Measurements from ENCODE around the gene IL27RA. TPM values are rescaled to one million over a fixed set of nuclear protein-coding genes. Genes with fewer than 3 reads are reported as not detected.
A peak's percentile ranks its signal among the peaks of the same experiment; 100 is the strongest.

Gene IL27RA
- total RNA-seq, 1 experiment from 2014 or later = 13.6 TPM

DNA sequence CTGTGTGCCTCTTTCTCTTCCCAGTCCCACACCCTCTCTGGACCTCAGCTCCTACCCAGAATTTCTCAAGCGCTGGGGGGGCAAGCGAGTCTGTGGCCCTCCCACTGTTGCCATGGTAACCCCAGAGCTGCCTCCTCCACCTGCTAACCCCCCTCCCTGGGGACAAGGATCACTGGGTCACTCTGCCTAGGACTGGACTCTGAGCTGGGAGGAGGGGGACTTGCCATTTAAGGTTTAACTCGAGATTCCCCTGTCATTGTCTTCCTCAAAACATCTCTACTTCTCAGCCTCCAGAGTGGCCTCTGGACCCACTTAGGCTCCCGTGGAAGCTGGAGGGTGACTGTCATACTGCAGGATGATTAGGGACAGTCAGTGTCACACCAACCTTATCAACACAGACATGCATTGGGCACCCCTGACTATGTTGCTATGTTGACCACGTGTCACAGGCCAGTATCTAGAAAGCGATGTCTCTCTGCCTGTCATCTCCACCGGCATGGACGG is 28.1 kb downstream of the IL27RA start:
- H2BK120ac ChIP-seq (ENCODE audit: low read depth, low read length, poor library complexity, severe bottlenecking) = no peak overlapping the region
- TF ChIP-seq, protein P1, sequence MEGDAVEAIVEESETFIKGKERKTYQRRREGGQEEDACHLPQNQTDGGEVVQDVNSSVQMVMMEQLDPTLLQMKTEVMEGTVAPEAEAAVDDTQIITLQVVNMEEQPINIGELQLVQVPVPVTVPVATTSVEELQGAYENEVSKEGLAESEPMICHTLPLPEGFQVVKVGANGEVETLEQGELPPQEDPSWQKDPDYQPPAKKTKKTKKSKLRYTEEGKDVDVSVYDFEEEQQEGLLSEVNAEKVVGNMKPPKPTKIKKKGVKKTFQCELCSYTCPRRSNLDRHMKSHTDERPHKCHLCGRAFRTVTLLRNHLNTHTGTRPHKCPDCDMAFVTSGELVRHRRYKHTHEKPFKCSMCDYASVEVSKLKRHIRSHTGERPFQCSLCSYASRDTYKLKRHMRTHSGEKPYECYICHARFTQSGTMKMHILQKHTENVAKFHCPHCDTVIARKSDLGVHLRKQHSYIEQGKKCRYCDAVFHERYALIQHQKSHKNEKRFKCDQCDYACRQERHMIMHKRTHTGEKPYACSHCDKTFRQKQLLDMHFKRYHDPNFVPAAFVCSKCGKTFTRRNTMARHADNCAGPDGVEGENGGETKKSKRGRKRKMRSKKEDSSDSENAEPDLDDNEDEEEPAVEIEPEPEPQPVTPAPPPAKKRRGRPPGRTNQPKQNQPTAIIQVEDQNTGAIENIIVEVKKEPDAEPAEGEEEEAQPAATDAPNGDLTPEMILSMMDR (conservative IDR thresholded peaks at IDR 0.05) = no peak
- H2BK5ac ChIP-seq (ENCODE audit: insufficient read length, low read length) = no peak overlapping the region
- H3K27ac ChIP-seq (ENCODE audit: insufficient read length, low read depth, low read length) = no peak overlapping the region
- H4K91ac ChIP-seq (ENCODE audit: insufficient read length, low read depth, low read length) = no peak overlapping the region
- H2BK12ac ChIP-seq (ENCODE audit: insufficient read length, low read depth, low read length) = no peak overlapping the region
- no peaks in the 10 kb centered on the region for H3K79me1 ChIP-seq (ENCODE audit: insufficient read depth, low read depth, low read length, poor library complexity, severe bottlenecking)
- no peak overlapping the region for H2AK5ac ChIP-seq (ENCODE audit: insufficient read length, low read length)
- H2AFZ ChIP-seq (ENCODE audit: low read length) = no peak overlapping the region
- H3K18ac ChIP-seq (ENCODE audit: insufficient read length, low read depth, low read length) = no peak overlapping the region
- no peak overlapping the region for H2BK20ac ChIP-seq (ENCODE audit: low read depth, low read length, poor library complexity, severe bottlenecking)
- H3K27me3 ChIP-seq (ENCODE audit: insufficient read depth, low read length) = peaks cover 8% of the 10 kb centered on the region
- H3K4me3 Mint-ChIP-seq = peak overlapping the region in 1 of 2 experiments; percentile 20; a peak in 1 of 5 replicates
- no peak overlapping the region for H2BK15ac ChIP-seq (ENCODE audit: low read depth, low read length)
- H3K4me1 Mint-ChIP-seq = peaks cover 9 to 23% of the 10 kb centered on the region in 2 experiments
- no peaks in the 10 kb centered on the region for H3K79me2 ChIP-seq (ENCODE audit: insufficient read depth, low read length)
- H3K23me2 ChIP-seq (ENCODE audit: insufficient read length, low read depth, low read length, poor library complexity, severe bottlenecking) = peaks cover 6% of the 10 kb centered on the region
- whole genome bisulfite sequencing (ENCODE audit: extremely low coverage, insufficient read length, low lambda C conversion rate) = no CpG with 5 or more reads among the region's 8 CpGs
- no peaks in the 10 kb centered on the region; the same call in 1 of the 2 replicates for H3K4me1 ChIP-seq (ENCODE audit: insufficient read depth, low read length)
- peaks cover 46% of the 10 kb centered on the region for H3K27me3 Mint-ChIP-seq (ENCODE audit: low read depth)
- H3K4me2 ChIP-seq (ENCODE audit: insufficient read depth, insufficient read length, low read length) = no peak overlapping the region
- no peak overlapping the region for H4K5ac ChIP-seq (ENCODE audit: insufficient read length, low read depth, low read length)
- H4K8ac ChIP-seq (replicated peaks; ENCODE audit: insufficient read length, low read depth, low read length) = no peak overlapping the region
- H3K9ac ChIP-seq (ENCODE audit: extremely low read depth, insufficient read length, low read length) = no peak overlapping the region
- H3K23ac ChIP-seq (ENCODE audit: insufficient read length, low read depth, low read length) = no peak overlapping the region
- H3K4ac ChIP-seq (ENCODE audit: low read depth, low read length) = no peak overlapping the region
- H3K14ac ChIP-seq (ENCODE audit: insufficient read depth, low read length) = no peak overlapping the region
- no peaks in the 10 kb centered on the region for H3K9me3 ChIP-seq (ENCODE audit: control insufficient read depth, low read depth, low read length)
- no peak for DNase-seq
- H4K20me1 ChIP-seq (ENCODE audit: control insufficient read depth, insufficient read depth, insufficient read length) = no peaks in the 10 kb centered on the region
- H3K9me3 Mint-ChIP-seq = no peaks in the 10 kb centered on the region; a peak in 1 of 5 replicates
- no peak overlapping the region for H3K56ac ChIP-seq (ENCODE audit: insufficient read length, low read depth, low read length)
- peaks cover 0 to 2% (median 0%) of the 10 kb centered on the region in 3 experiments; a peak in 1 of 7 replicates for H3K36me3 Mint-ChIP-seq (ENCODE audit: insufficient read depth in 1 of 3, low read depth in 3 of 3)
- H3T11ph ChIP-seq (ENCODE audit: low read length) = no peak overlapping the region
- no peak overlapping the region for H3K27ac Mint-ChIP-seq
